Liver (tissue), 9 donors: ENCODE measurements around the gene USH2A. TPM values are rescaled to one million over a fixed set of nuclear protein-coding genes. Genes with fewer than 3 reads are reported as not detected.

Experiments
- DNase-seq: peaks from one replicate; pipeline ENCODE4 v3.0.0-alpha.2; 2017; ENCODE audit warnings: low spot score
- H3K27ac ChIP-seq, 2 donors: one replicate each; pipeline ENCODE4 v1.7.0; 2013; ENCODE audit warnings: inconsistent platforms in 2 of 2, low read length in 2 of 2, control low read depth in 1 of 2, low read depth in 1 of 2, mild to moderate bottlenecking in 1 of 2
- H3K27me3 ChIP-seq, 4 donors: one replicate each; pipeline versions ENCODE4 v1.6.1 to v1.7.0; 2013; ENCODE audit warnings: low read length in 3 of 4, inconsistent platforms in 1 of 4, mild to moderate bottlenecking in 1 of 4, moderate library complexity in 1 of 4; ENCODE audit not compliant: control insufficient read depth in 4 of 4, insufficient read depth in 4 of 4
- H3K36me3 ChIP-seq, 4 donors: one replicate each; pipeline versions ENCODE4 v1.6.1 to v1.7.0; 2013; ENCODE audit warnings: low read length in 3 of 4, mild to moderate bottlenecking in 3 of 4, low read depth in 1 of 4, moderate library complexity in 1 of 4; ENCODE audit not compliant: control insufficient read depth in 4 of 4, insufficient read depth in 3 of 4
- H3K4me1 ChIP-seq, 4 donors: one replicate each; pipeline versions ENCODE4 v1.6.1 to v1.7.0; 2013; ENCODE audit warnings: low read length in 3 of 4, mild to moderate bottlenecking in 3 of 4, moderate library complexity in 1 of 4; ENCODE audit not compliant: control insufficient read depth in 4 of 4, insufficient read depth in 4 of 4
- H3K4me3 ChIP-seq, 3 donors: one replicate each; pipeline versions ENCODE4 v1.6.1 to v1.7.0; 2013; ENCODE audit warnings: low read length in 3 of 3, control low read depth in 1 of 3, low read depth in 1 of 3, mild to moderate bottlenecking in 1 of 3
- H3K9ac ChIP-seq, 2 donors: one replicate each; pipeline ENCODE4 v1.7.0; 2013; ENCODE audit warnings: low read length in 2 of 2, mild to moderate bottlenecking in 2 of 2, moderate library complexity in 2 of 2, control low read depth in 1 of 2, low read depth in 1 of 2
- H3K9me3 ChIP-seq, 4 donors: one replicate each; pipeline versions ENCODE4 v1.6.1 to v1.7.0; 2013; ENCODE audit warnings: low read length in 3 of 4; ENCODE audit not compliant: control insufficient read depth in 4 of 4
- ATF3 ChIP-seq: IDR thresholded peaks from 2 replicates; pipeline ENCODE4 v1.6.1; 2016; ENCODE audit warnings: antibody characterized with exemption
- CTCF ChIP-seq: fragments of 150-350 bp; IDR thresholded peaks from 2 replicates; pipeline ENCODE4 v1.5.1; 2017; ENCODE audit warnings: improper control_type of control experiment, low read depth, low read length; ENCODE audit not compliant: missing input control
- EGR1 ChIP-seq, 2 donors: IDR thresholded peaks; 2 replicates each; pipeline ENCODE4 v1.6.1; 2016 to 2018; ENCODE audit warnings: antibody characterized with exemption in 2 of 2, low read depth in 2 of 2
- FOXA1 ChIP-seq: IDR thresholded peaks from 2 replicates; pipeline ENCODE4 v1.6.1; 2016; ENCODE audit warnings: antibody characterized with exemption
- FOXA2 ChIP-seq: IDR thresholded peaks from 2 replicates; pipeline ENCODE4 v1.6.1; 2016; ENCODE audit warnings: antibody characterized with exemption
- GABPA ChIP-seq, 2 donors: IDR thresholded peaks in 1 of 2; conservative IDR thresholded peaks in 1 of 2; 2 replicates each; pipeline ENCODE4 v1.6.1; 2016; ENCODE audit warnings: antibody characterized with exemption in 2 of 2, mild to moderate bottlenecking in 1 of 2, moderate library complexity in 1 of 2
- HNF4A ChIP-seq, 2 donors: conservative IDR thresholded peaks; 2 replicates each; pipeline ENCODE4 v1.6.1; 2016; ENCODE audit warnings: antibody characterized with exemption in 2 of 2, mild to moderate bottlenecking in 2 of 2
- HNF4G ChIP-seq: IDR thresholded peaks from 2 replicates; pipeline ENCODE4 v1.6.1; 2016; ENCODE audit warnings: antibody characterized with exemption
- JUND ChIP-seq, 2 donors: IDR thresholded peaks; 2 replicates each; pipeline ENCODE4 v1.6.1; 2016; ENCODE audit warnings: antibody characterized with exemption in 2 of 2
- MAX ChIP-seq: IDR thresholded peaks from 2 replicates; pipeline ENCODE4 v1.6.1; 2016; ENCODE audit warnings: antibody characterized with exemption
- NR2F2 ChIP-seq: IDR thresholded peaks from 2 replicates; pipeline ENCODE4 v1.6.1; 2016; ENCODE audit warnings: antibody characterized with exemption
- RAD21 ChIP-seq, 2 donors: IDR thresholded peaks; 2 replicates each; pipeline ENCODE4 v1.6.1; 2016; ENCODE audit warnings: antibody characterized with exemption in 2 of 2, mild to moderate bottlenecking in 2 of 2
- RXRA ChIP-seq, 2 donors: IDR thresholded peaks; 2 replicates each; pipeline ENCODE4 v1.6.1; 2017 to 2018; ENCODE audit warnings: antibody characterized with exemption in 2 of 2, mild to moderate bottlenecking in 1 of 2
- SP1 ChIP-seq: IDR thresholded peaks from 2 replicates; pipeline ENCODE4 v1.6.1; 2018; ENCODE audit warnings: antibody characterized with exemption, mild to moderate bottlenecking
- TAF1 ChIP-seq: conservative IDR thresholded peaks from 2 replicates; pipeline ENCODE4 v1.6.1; 2016; ENCODE audit warnings: antibody characterized with exemption, mild to moderate bottlenecking
- YY1 ChIP-seq: IDR thresholded peaks from 2 replicates; pipeline ENCODE4 v1.6.1; 2016; ENCODE audit warnings: antibody characterized with exemption, mild to moderate bottlenecking
- ZBTB33 ChIP-seq: IDR thresholded peaks from 2 replicates; pipeline ENCODE4 v1.6.1; 2016; ENCODE audit warnings: antibody characterized with exemption
- WGBS: extraction: QIAGEN DNeasy Blood & Tissue Kit; methylation state at CpG from one replicate; pipeline ENCODE4 v1.1.7; 2013; 5-methylcytosine and 5-hydroxymethylcytosine counted together
- polyA plus RNA-seq, 2 donors: library from polyadenylated mRNA; stranded (reverse) in 1 of 2; unstranded in 1 of 2; fragments of 200-250 nt in 1 of 2; fragments of >200 nt in 1 of 2; fragmentation: Nextera tagmentation in 1 of 2; extraction: Ambion mirVana in 1 of 2; gene quantifications; one replicate each; pipeline versions ENCODE4 v1.2.1 to v1.2.3, GENCODE V29; 2013 to 2015
- total RNA-seq, 2 donors: library from RNA; depleted of rRNA; stranded (reverse); fragments of >200 nt; gene quantifications; one replicate each; pipeline ENCODE4 v1.2.3, GENCODE V29; 2014
- TF ChIP-seq, protein P1 (sequence below): IDR thresholded peaks from 2 replicates; pipeline ENCODE4 v1.6.1; 2016; ENCODE audit warnings: antibody characterized with exemption, mild to moderate bottlenecking
- donor health status: healthy.
- donor health status: healthy.
- donor health status: healthy.
- donor health status: healthy.
- donor health status: healthy.

USH2A gene
- total and polyA plus RNA-seq, 4 donors = 0.14 to 1.0 (median 0.31) TPM

DNA sequence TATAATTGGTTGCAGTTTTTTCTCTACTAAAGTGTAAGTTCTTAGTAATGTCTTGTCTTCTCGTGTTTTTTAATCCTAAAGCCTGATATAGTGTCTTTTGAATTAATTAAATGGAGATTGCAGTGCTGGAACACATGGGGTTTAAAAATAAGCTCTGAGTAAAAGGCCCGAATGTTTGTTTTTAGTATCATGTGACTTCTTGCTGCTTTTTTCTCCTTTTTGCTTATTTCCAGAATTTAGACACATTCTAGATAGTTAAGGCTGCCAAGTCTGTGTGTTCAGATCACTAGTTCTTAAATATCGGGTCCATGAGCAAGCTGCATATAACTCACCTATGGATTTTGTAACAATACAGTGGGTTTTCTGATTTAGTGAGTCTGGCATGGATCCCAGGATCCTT lies 828.6 kb downstream of the USH2A start:
- TF ChIP-seq FOXA1 (no peak), FOXA2 (no peak), GABPA (IDR thresholded peaks at IDR 0.05 in 1 of 2, conservative IDR thresholded peaks at IDR 0.05 in 1 of 2) (no peak), HNF4A (conservative IDR thresholded peaks at IDR 0.05) (no peak), YY1 (no peak), MAX (no peak), RXRA (IDR thresholded peaks at IDR 0.05) (no peak), CTCF (no peak), EGR1 (IDR thresholded peaks at IDR 0.05; ENCODE audit: low read depth in 2 of 2) (no peak), NR2F2 (no peak), ZBTB33 (no peak), JUND (IDR thresholded peaks at IDR 0.05) (no peak), ATF3 (no peak), SP1 (no peak), RAD21 (IDR thresholded peaks at IDR 0.05) (no peak), TAF1 (no peak), HNF4G (no peak)
- TF ChIP-seq, protein P1, sequence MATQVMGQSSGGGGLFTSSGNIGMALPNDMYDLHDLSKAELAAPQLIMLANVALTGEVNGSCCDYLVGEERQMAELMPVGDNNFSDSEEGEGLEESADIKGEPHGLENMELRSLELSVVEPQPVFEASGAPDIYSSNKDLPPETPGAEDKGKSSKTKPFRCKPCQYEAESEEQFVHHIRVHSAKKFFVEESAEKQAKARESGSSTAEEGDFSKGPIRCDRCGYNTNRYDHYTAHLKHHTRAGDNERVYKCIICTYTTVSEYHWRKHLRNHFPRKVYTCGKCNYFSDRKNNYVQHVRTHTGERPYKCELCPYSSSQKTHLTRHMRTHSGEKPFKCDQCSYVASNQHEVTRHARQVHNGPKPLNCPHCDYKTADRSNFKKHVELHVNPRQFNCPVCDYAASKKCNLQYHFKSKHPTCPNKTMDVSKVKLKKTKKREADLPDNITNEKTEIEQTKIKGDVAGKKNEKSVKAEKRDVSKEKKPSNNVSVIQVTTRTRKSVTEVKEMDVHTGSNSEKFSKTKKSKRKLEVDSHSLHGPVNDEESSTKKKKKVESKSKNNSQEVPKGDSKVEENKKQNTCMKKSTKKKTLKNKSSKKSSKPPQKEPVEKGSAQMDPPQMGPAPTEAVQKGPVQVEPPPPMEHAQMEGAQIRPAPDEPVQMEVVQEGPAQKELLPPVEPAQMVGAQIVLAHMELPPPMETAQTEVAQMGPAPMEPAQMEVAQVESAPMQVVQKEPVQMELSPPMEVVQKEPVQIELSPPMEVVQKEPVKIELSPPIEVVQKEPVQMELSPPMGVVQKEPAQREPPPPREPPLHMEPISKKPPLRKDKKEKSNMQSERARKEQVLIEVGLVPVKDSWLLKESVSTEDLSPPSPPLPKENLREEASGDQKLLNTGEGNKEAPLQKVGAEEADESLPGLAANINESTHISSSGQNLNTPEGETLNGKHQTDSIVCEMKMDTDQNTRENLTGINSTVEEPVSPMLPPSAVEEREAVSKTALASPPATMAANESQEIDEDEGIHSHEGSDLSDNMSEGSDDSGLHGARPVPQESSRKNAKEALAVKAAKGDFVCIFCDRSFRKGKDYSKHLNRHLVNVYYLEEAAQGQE = no peak
- DNase-seq = no peak
- Histone ChIP-seq H3K9me3 (no peaks in the 10 kb centered on the region), H3K4me1 (peaks cover 0 to 8% (median 4%) of the 10 kb centered on the region in 4 donors), H3K27me3 (no peaks in the 10 kb centered on the region), H3K9ac (no peak overlapping the region), H3K4me3 (no peak overlapping the region), H3K36me3 (peaks cover 0 to 14% (median 9%) of the 10 kb centered on the region in 4 donors), H3K27ac (no peak overlapping the region)
- WGBS = 65% methylated on average over 3 of the region's 3 CpGs
